H9 (cell line): ENCODE measurements around the gene SSB. TPM values are rescaled to one million over a fixed set of nuclear protein-coding genes. Genes with fewer than 3 reads are reported as not detected.

Experiments used
- DNase-seq: peaks from one replicate; pipeline ENCODE4 v3.0.0-alpha.2; 2017
- H2AFZ ChIP-seq: one replicate; pipeline ENCODE4 v1.6.1; 2013; ENCODE audit warnings: mild to moderate bottlenecking, low read length, control low read depth, moderate library complexity
- H2AK5ac ChIP-seq: 2 replicates; pipeline ENCODE4 v1.6.1; 2013; ENCODE audit warnings: low read length, control low read depth, mixed read lengths; ENCODE audit not compliant: insufficient read length
- H2BK120ac ChIP-seq: one replicate; pipeline ENCODE4 v1.6.1; 2013; ENCODE audit warnings: low read depth, mild to moderate bottlenecking, low read length, control low read depth, inconsistent platforms; ENCODE audit not compliant: poor library complexity, severe bottlenecking
- H2BK12ac ChIP-seq: 2 replicates; pipeline ENCODE4 v1.6.1; 2013; ENCODE audit warnings: low read length, control low read depth, mixed read lengths, low read depth; ENCODE audit not compliant: insufficient read length
- H2BK15ac ChIP-seq: 2 replicates; pipeline ENCODE4 v1.6.1; 2013; ENCODE audit warnings: low read depth, low read length, control low read depth
- H2BK20ac ChIP-seq: one replicate; pipeline ENCODE4 v1.6.1; 2013; ENCODE audit warnings: low read depth, mild to moderate bottlenecking, low read length, control low read depth, inconsistent platforms; ENCODE audit not compliant: poor library complexity, severe bottlenecking
- H2BK5ac ChIP-seq: 2 replicates; pipeline ENCODE4 v1.6.1; 2013; ENCODE audit warnings: low read length, control low read depth, mixed read lengths; ENCODE audit not compliant: insufficient read length
- H3K14ac ChIP-seq: 2 replicates; pipeline ENCODE4 v1.6.1; 2013; ENCODE audit warnings: low read length, control low read depth; ENCODE audit not compliant: insufficient read depth
- H3K18ac ChIP-seq: 2 replicates; pipeline ENCODE4 v1.6.1; 2013; ENCODE audit warnings: low read depth, mild to moderate bottlenecking, mixed read lengths, low read length, control low read depth; ENCODE audit not compliant: insufficient read length
- H3K23ac ChIP-seq: 2 replicates; pipeline ENCODE4 v1.6.1; 2013; ENCODE audit warnings: low read length, control low read depth, mixed read lengths, low read depth; ENCODE audit not compliant: insufficient read length
- H3K23me2 ChIP-seq: 2 replicates; pipeline ENCODE4 v1.6.1; 2013; ENCODE audit warnings: low read depth, mild to moderate bottlenecking, mixed read lengths, low read length, control low read depth; ENCODE audit not compliant: insufficient read length, poor library complexity, severe bottlenecking
- H3K27ac ChIP-seq: 2 replicates; pipeline ENCODE4 v1.5.1; 2013; ENCODE audit warnings: low read length, control low read depth, mixed read lengths, low read depth; ENCODE audit not compliant: insufficient read length
- H3K27me3 ChIP-seq: 2 replicates; pipeline ENCODE4 v1.6.1; 2013; ENCODE audit warnings: low read length, control low read depth, inconsistent platforms; ENCODE audit not compliant: insufficient read depth
- H3K4ac ChIP-seq: 2 replicates; pipeline ENCODE4 v1.6.1; 2013; ENCODE audit warnings: low read depth, mild to moderate bottlenecking, control low read depth, inconsistent platforms, low read length, moderate library complexity
- H3K4me1 ChIP-seq: 2 replicates; pipeline ENCODE4 v1.6.1; 2013; ENCODE audit warnings: low read length, control low read depth, inconsistent platforms; ENCODE audit not compliant: insufficient read depth
- H3K4me2 ChIP-seq: 2 replicates; pipeline ENCODE4 v1.6.1; 2013; ENCODE audit warnings: low read length, control low read depth, mixed read lengths; ENCODE audit not compliant: insufficient read length, insufficient read depth
- H3K56ac ChIP-seq: 2 replicates; pipeline ENCODE4 v1.6.1; 2013; ENCODE audit warnings: low read depth, mild to moderate bottlenecking, mixed read lengths, low read length, control low read depth; ENCODE audit not compliant: insufficient read length
- H3K79me1 ChIP-seq: 2 replicates; pipeline ENCODE4 v1.6.1; 2013; ENCODE audit warnings: low read depth, mild to moderate bottlenecking, moderate library complexity, low read length, control low read depth, inconsistent platforms; ENCODE audit not compliant: insufficient read depth, poor library complexity, severe bottlenecking
- H3K79me2 ChIP-seq: 2 replicates; pipeline ENCODE4 v1.6.1; 2013; ENCODE audit warnings: low read length, control low read depth, inconsistent platforms; ENCODE audit not compliant: insufficient read depth
- H3K9ac ChIP-seq: 2 replicates; pipeline ENCODE4 v1.6.1; 2013; ENCODE audit warnings: low read length, control low read depth, mixed read lengths; ENCODE audit not compliant: insufficient read length; ENCODE audit errors: extremely low read depth
- H3K9me3 ChIP-seq: one replicate; pipeline ENCODE4 v1.6.1; 2013; ENCODE audit warnings: low read depth, low read length, inconsistent platforms; ENCODE audit not compliant: control insufficient read depth
- H3T11ph ChIP-seq: one replicate; pipeline ENCODE4 v1.6.1; 2013; ENCODE audit warnings: mild to moderate bottlenecking, low read length, control low read depth, inconsistent platforms
- H4K20me1 ChIP-seq: one replicate; pipeline ENCODE4 v1.6.1; 2013; ENCODE audit not compliant: control insufficient read depth, insufficient read length, insufficient read depth
- H4K5ac ChIP-seq: 2 replicates; pipeline ENCODE4 v1.6.1; 2013; ENCODE audit warnings: low read depth, mild to moderate bottlenecking, mixed read lengths, low read length, control low read depth; ENCODE audit not compliant: insufficient read length
- H4K8ac ChIP-seq: replicated peaks from 2 replicates; pipeline ENCODE4 v1.6.1; 2013; ENCODE audit warnings: low read length, control low read depth, mixed read lengths, low read depth; ENCODE audit not compliant: insufficient read length
- H4K91ac ChIP-seq: 2 replicates; pipeline ENCODE4 v1.6.1; 2013; ENCODE audit warnings: low read depth, mild to moderate bottlenecking, moderate library complexity, mixed read lengths, low read length, control low read depth; ENCODE audit not compliant: insufficient read length
- H3K27ac Mint-ChIP-seq, 3 experiments: 2 replicates in 2 of 3; 3 replicates in 1 of 3; pipeline ENCODE4 v1.8.0; 2020 to 2021; ENCODE audit warnings: mixed read lengths in 3 of 3, mild to moderate bottlenecking in 1 of 3, moderate library complexity in 1 of 3
- H3K27me3 Mint-ChIP-seq: 2 replicates; pipeline ENCODE4 v1.8.0; 2021; ENCODE audit warnings: low read depth, mild to moderate bottlenecking, moderate library complexity, mixed read lengths
- H3K36me3 Mint-ChIP-seq, 3 experiments: 2 replicates in 2 of 3; 3 replicates in 1 of 3; pipeline ENCODE4 v1.8.0; 2020 to 2021; ENCODE audit warnings: low read depth in 3 of 3, mixed read lengths in 3 of 3; ENCODE audit not compliant: insufficient read depth in 1 of 3
- H3K4me1 Mint-ChIP-seq, 2 experiments: 2 replicates each; pipeline ENCODE4 v1.8.0; 2020; ENCODE audit warnings: mixed read lengths in 2 of 2
- H3K4me3 Mint-ChIP-seq, 2 experiments: 2 replicates in 1 of 2; 3 replicates in 1 of 2; pipeline ENCODE4 v1.8.0; 2020 to 2021; ENCODE audit warnings: mild to moderate bottlenecking in 2 of 2, mixed read lengths in 2 of 2, moderate library complexity in 1 of 2
- H3K9me3 Mint-ChIP-seq, 2 experiments: 2 replicates in 1 of 2; 3 replicates in 1 of 2; pipeline ENCODE4 v1.8.0; 2020; ENCODE audit warnings: mild to moderate bottlenecking in 2 of 2, mixed read lengths in 2 of 2, moderate library complexity in 1 of 2
- CTCF ChIP-seq: fragments of 200-600 bp; sonication (generic); conservative IDR thresholded peaks from 3 replicates; pipeline ENCODE4 v1.8.0; 2021; ENCODE audit warnings: antibody characterized with exemption, mild to moderate bottlenecking
- WGBS: extraction: QIAGEN DNeasy Blood & Tissue Kit; methylation state at CpG from one replicate; pipeline ENCODE4 v1.1.7; 2013; ENCODE audit warnings: missing lambda C conversion rate, low lambda C conversion rate, mixed read lengths; ENCODE audit not compliant: insufficient read length; ENCODE audit errors: extremely low coverage; 5-methylcytosine and 5-hydroxymethylcytosine counted together
- total RNA-seq: library from RNA; stranded (reverse); gene quantifications from 2 replicates; pipeline ENCODE4 v1.2.1, GENCODE V29; 2021

SSB gene
- total RNA-seq, 1 experiment from 2014 or later = 248 TPM

- no peak overlapping the region for H4K5ac ChIP-seq
- no peak for TF ChIP-seq CTCF
- no peaks in the 10 kb centered on the region for H3K9me3 ChIP-seq
- H2BK120ac ChIP-seq = no peak overlapping the region
- no peak overlapping the region for H4K91ac ChIP-seq
- no peak overlapping the region for H2BK12ac ChIP-seq
- H2BK5ac ChIP-seq = no peak overlapping the region
- no peaks in the 10 kb centered on the region for H4K20me1 ChIP-seq
- Mint-ChIP-seq H3K9me3 (no peaks in the 10 kb centered on the region; a peak in 1 of 5 replicates), H3K27ac (peak overlapping the region in 1 of 3 experiments; percentile 10; a peak in 1 of 7 replicates), H3K27me3 (no peaks in the 10 kb centered on the region), H3K4me1 (peaks cover 23 to 31% of the 10 kb centered on the region in 2 experiments), H3K36me3 (peaks cover 4 to 12% (median 9%) of the 10 kb centered on the region in 3 experiments; a peak in 6 of 7 replicates), H3K4me3 (no peak overlapping the region)
- peaks cover 3% of the 10 kb centered on the region; the same call in 1 of the 2 replicates for H3K4me1 ChIP-seq
- H3K4me2 ChIP-seq = no peak overlapping the region
- no peak overlapping the region for H3K14ac ChIP-seq
- no peak overlapping the region for H2BK20ac ChIP-seq
- H2BK15ac ChIP-seq = no peak overlapping the region
- no peak overlapping the region for H3K56ac ChIP-seq
- H3K27ac ChIP-seq = no peak overlapping the region
- no CpG with 5 or more reads among the region's 6 CpGs for WGBS
- peaks cover 3% of the 10 kb centered on the region for H3K79me1 ChIP-seq
- H3K9ac ChIP-seq = no peak overlapping the region
- peaks cover 3% of the 10 kb centered on the region for H3K23me2 ChIP-seq
- no peak overlapping the region for H3K4ac ChIP-seq
- no peak overlapping the region for H2AK5ac ChIP-seq
- no peak overlapping the region for H4K8ac ChIP-seq
- peaks cover 9% of the 10 kb centered on the region; the same call in 1 of the 2 replicates for H3K79me2 ChIP-seq
- H3K27me3 ChIP-seq = no peaks in the 10 kb centered on the region
- DNase-seq = no peak
- no peak overlapping the region for H3T11ph ChIP-seq
- no peak overlapping the region for H3K23ac ChIP-seq
- no peak overlapping the region for H3K18ac ChIP-seq
- no peak overlapping the region for H2AFZ ChIP-seq
Measured at GRCh38 chr2:169796441-169796840, 2.2 kb upstream of the SSB start.
